HCT116 (cell line): ENCODE results near the gene LSS. TPM values are rescaled to one million over a fixed set of nuclear protein-coding genes. Genes with fewer than 3 reads are reported as not detected.

ENCODE experiments used
- ATAC-seq: fragments of 200-7000 bp; cut with Tn5 transposase; 2 replicates; pipeline ENCODE4 v1.9.1; 2020; ENCODE audit warnings: mild to moderate bottlenecking, moderate library complexity
- BruUV-seq: library from RNA; stranded (reverse); fragments of 400-500 nt; replicated peaks from 2 replicates; lab custom pipeline; 2021; lab: Mats Ljungman, UMichigan
- CTCF ChIA-PET: fragments of 300-600 bp; sonication (Branson Sonifier 250); formaldehyde crosslinking; loops from one replicate; lab custom pipeline; 2021; ENCODE audit warnings: antibody characterized with exemption; lab: Charles Lee
- POLR2A ChIA-PET: fragments of 300-600, 350-600 bp; sonication (Branson Sonifier 250); formaldehyde crosslinking; loops from one replicate; lab custom pipeline; 2021; ENCODE audit warnings: antibody characterized with exemption; lab: Charles Lee
- RAD21 ChIA-PET, 2 experiments: fragments of 300-600 bp; sonication (Branson Sonifier 250); formaldehyde crosslinking; loops; one replicate each; lab custom pipeline; 2023; ENCODE audit warnings: low total read pairs in 2 of 2; ENCODE audit not compliant: uncharacterized antibody in 2 of 2, unreplicated experiment in 2 of 2, low non-redundant PET in 1 of 2; lab: Charles Lee
- DNase-seq: peaks from one replicate; pipeline ENCODE4 v3.0.0-alpha.2; 2010; ENCODE audit warnings: low read depth, low spot score
- H2AFZ ChIP-seq: fragments of 200-600 bp; shearing (Covaris generic), sonication (generic); 2 replicates; pipeline ENCODE4 v1.6.1; 2017; ENCODE audit warnings: low read depth, mixed run types, mixed read lengths, antibody characterized with exemption, low read length; ENCODE audit not compliant: poor library complexity, severe bottlenecking
- H3K27ac ChIP-seq: 2 replicates; pipeline ENCODE4 v1.5.1; 2012; ENCODE audit warnings: low read depth, low read length
- H3K27me3 ChIP-seq: fragments of 200-600 bp; sonication (generic); 2 replicates; pipeline ENCODE4 v1.6.1; 2016; ENCODE audit warnings: mixed run types, low read length, mixed read lengths; ENCODE audit not compliant: insufficient read depth
- H3K36me3 ChIP-seq, 2 experiments: fragments of 200-500 bp in 1 of 2; fragments of 200-600 bp in 1 of 2; sonication (Bioruptor generic) in 1 of 2; sonication (generic) in 1 of 2; 2 replicates each; pipeline versions ENCODE4 v1.5.1 to v1.6.1; 2014 to 2016; ENCODE audit warnings: low read length in 2 of 2, inconsistent platforms in 1 of 2, mixed read lengths in 1 of 2, mixed run types in 1 of 2; ENCODE audit not compliant: insufficient read depth in 2 of 2, control insufficient read depth in 1 of 2
- H3K4me1 ChIP-seq, 2 experiments: fragments of 200-600 bp in 1 of 2; sonication (generic) in 1 of 2; 2 replicates each; pipeline versions ENCODE4 v1.5.1 to v1.6.1; 2012 to 2017; ENCODE audit warnings: low read length in 2 of 2, inconsistent platforms in 1 of 2, mild to moderate bottlenecking in 1 of 2, mixed read lengths in 1 of 2, mixed run types in 1 of 2, moderate library complexity in 1 of 2; ENCODE audit not compliant: insufficient read depth in 2 of 2, control insufficient read depth in 1 of 2
- H3K4me2 ChIP-seq: fragments of 200-600 bp; sonication (generic); 2 replicates; pipeline ENCODE4 v1.6.1; 2017; ENCODE audit warnings: mixed run types, low read length, mixed read lengths
- H3K4me3 ChIP-seq, 2 experiments: fragments of 200-600 bp in 1 of 2; sonication (generic) in 1 of 2; replicated peaks in 1 of 2; 2 replicates each; pipeline ENCODE4 v1.5.1; 2011 to 2016; ENCODE audit warnings: low read length in 2 of 2, control low read depth in 1 of 2, low read depth in 1 of 2, mild to moderate bottlenecking in 1 of 2, mixed read lengths in 1 of 2, mixed run types in 1 of 2
- H3K79me2 ChIP-seq: fragments of 200-600 bp; sonication (generic); 2 replicates; pipeline ENCODE4 v1.6.1; 2017; ENCODE audit warnings: mild to moderate bottlenecking, mixed run types, low read length, moderate library complexity, mixed read lengths; ENCODE audit not compliant: insufficient read depth
- H3K9ac ChIP-seq: fragments of 200-600 bp; sonication (generic); 2 replicates; pipeline ENCODE4 v1.6.1; 2016; ENCODE audit warnings: low read length, mixed read lengths
- H3K9me2 ChIP-seq: fragments of 200-600 bp; sonication (generic), shearing (Covaris generic); 2 replicates; pipeline ENCODE4 v1.6.1; 2017; ENCODE audit warnings: mixed run types, mild to moderate bottlenecking, moderate library complexity; ENCODE audit not compliant: insufficient read depth
- H3K9me3 ChIP-seq, 2 experiments: fragments of 200-500 bp in 1 of 2; fragments of 200-600 bp in 1 of 2; sonication (Bioruptor generic) in 1 of 2; sonication (generic) in 1 of 2; 2 replicates each; pipeline ENCODE4 v1.6.1; 2014 to 2017; ENCODE audit warnings: low read length in 2 of 2, mixed read lengths in 2 of 2, inconsistent platforms in 1 of 2, low read depth in 1 of 2, mild to moderate bottlenecking in 1 of 2, mixed run types in 1 of 2, moderate library complexity in 1 of 2; ENCODE audit not compliant: control insufficient read depth in 1 of 2, insufficient read depth in 1 of 2
- H4K20me1 ChIP-seq: fragments of 200-600 bp; sonication (generic), shearing (Covaris generic); 2 replicates; pipeline ENCODE4 v1.6.1; 2017; ENCODE audit warnings: mixed run types, mild to moderate bottlenecking, moderate library complexity; ENCODE audit not compliant: insufficient read depth
- CEBPB ChIP-seq: IDR thresholded peaks from 2 replicates; pipeline ENCODE4 v1.6.1; 2012; ENCODE audit warnings: low read depth
- EZH2phosphoT487 ChIP-seq: fragments of 200-600 bp; IDR thresholded peaks from 2 replicates; pipeline ENCODE4 v1.6.1; 2018; ENCODE audit warnings: antibody characterized with exemption, borderline replicate concordance
- POLR2A ChIP-seq: IDR thresholded peaks from 2 replicates; pipeline ENCODE4 v1.7.0; 2011; ENCODE audit warnings: borderline replicate concordance; ENCODE audit not compliant: insufficient read depth, insufficient read length; ENCODE audit errors: extremely low read depth
- POLR2AphosphoS5 ChIP-seq: IDR thresholded peaks from 2 replicates; pipeline ENCODE4 v1.6.1; 2011; ENCODE audit warnings: mild to moderate bottlenecking, low read depth, low read length, moderate library complexity
- SIN3A ChIP-seq: IDR thresholded peaks from 2 replicates; pipeline ENCODE4 v1.6.1; 2012; ENCODE audit warnings: low read depth
- SP1 ChIP-seq: IDR thresholded peaks from 2 replicates; pipeline ENCODE4 v1.6.1; 2012; ENCODE audit warnings: low read depth
- SRF ChIP-seq: IDR thresholded peaks from 2 replicates; pipeline ENCODE4 v1.6.1; 2012; ENCODE audit warnings: low read depth
- ZFX ChIP-seq: fragments of 450-650 bp; IDR thresholded peaks from 2 replicates; pipeline ENCODE4 v1.6.1; 2017
- intact Hi-C: fragments of 100-400 bp; cut with micrococcal nuclease; formaldehyde crosslinking; loops from 2 replicates; pipeline ENCODE4 v1.10.0; 2022
- total RNA-seq: library from RNA; stranded (reverse); gene quantifications from one replicate; pipeline ENCODE4 v1.2.1, GENCODE V29; 2021; ENCODE audit not compliant: unreplicated experiment
- TF ChIP-seq, protein P1 (sequence below): IDR thresholded peaks from 2 replicates; pipeline ENCODE4 v1.6.1; 2012; ENCODE audit warnings: low read depth
- TF ChIP-seq, protein P2 (sequence below), 3 experiments: fragments of 200-600 bp in 1 of 3; sonication (generic) in 1 of 3; IDR thresholded peaks in 2 of 3; conservative IDR thresholded peaks in 1 of 3; 2 replicates each; pipeline ENCODE4 v1.5.1; 2012 to 2017; ENCODE audit warnings: low read depth in 2 of 3, low read length in 2 of 3, antibody characterized with exemption in 1 of 3, borderline replicate concordance in 1 of 3, control low read depth in 1 of 3, mild to moderate bottlenecking in 1 of 3, mixed read lengths in 1 of 3, mixed run types in 1 of 3, moderate library complexity in 1 of 3; ENCODE audit not compliant: insufficient read depth in 1 of 3
- TF ChIP-seq, protein P3 (sequence below): IDR thresholded peaks from 2 replicates; pipeline ENCODE4 v1.6.1; 2011; ENCODE audit warnings: mild to moderate bottlenecking, low read length, moderate library complexity; ENCODE audit not compliant: insufficient replicate concordance; ENCODE audit errors: extremely low read depth
- TF ChIP-seq, protein P4 (sequence below): IDR thresholded peaks from 2 replicates; pipeline ENCODE4 v1.6.1; 2012

Gene LSS
- total RNA-seq, 1 experiment from 2014 or later = 44.7 TPM

DNA sequence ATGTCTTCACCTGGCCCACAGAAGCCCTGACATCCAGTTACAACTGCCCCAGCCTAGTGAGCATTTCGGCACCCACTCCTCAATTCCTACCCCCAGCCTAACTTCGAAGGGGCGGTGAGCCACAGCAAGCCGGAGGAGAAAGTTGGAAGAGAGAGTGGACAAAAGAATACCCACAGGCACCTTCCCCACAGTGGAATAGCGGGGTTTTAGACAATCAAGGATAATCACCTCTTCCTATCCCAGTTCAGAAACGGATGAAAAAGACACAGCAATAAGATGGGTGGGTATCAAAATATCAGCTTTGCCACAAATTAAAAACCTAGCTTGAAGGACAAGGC, 1.3 kb upstream of the LSS start:
- DNase-seq (no peak), ATAC-seq (no peak)
- H3K79me2 ChIP-seq = no peaks in the 10 kb centered on the region
- peaks cover 10 to 16% of the 10 kb centered on the region in 2 experiments; a peak in 3 of 4 replicates for H3K36me3 ChIP-seq
- no peaks in the 10 kb centered on the region for H3K27me3 ChIP-seq
- H4K20me1 ChIP-seq = no peaks in the 10 kb centered on the region
- peak overlapping the region; percentile 87 for H3K4me2 ChIP-seq
- no peak for TF ChIP-seq SRF
- no peak for TF ChIP-seq ZFX
- no peak for TF ChIP-seq POLR2AphosphoS5
- no peak for TF ChIP-seq SP1
- TF ChIP-seq SIN3A = no peak
- TF ChIP-seq EZH2phosphoT487 = no peak
- no peak for TF ChIP-seq POLR2A
- TF ChIP-seq, protein P1, sequence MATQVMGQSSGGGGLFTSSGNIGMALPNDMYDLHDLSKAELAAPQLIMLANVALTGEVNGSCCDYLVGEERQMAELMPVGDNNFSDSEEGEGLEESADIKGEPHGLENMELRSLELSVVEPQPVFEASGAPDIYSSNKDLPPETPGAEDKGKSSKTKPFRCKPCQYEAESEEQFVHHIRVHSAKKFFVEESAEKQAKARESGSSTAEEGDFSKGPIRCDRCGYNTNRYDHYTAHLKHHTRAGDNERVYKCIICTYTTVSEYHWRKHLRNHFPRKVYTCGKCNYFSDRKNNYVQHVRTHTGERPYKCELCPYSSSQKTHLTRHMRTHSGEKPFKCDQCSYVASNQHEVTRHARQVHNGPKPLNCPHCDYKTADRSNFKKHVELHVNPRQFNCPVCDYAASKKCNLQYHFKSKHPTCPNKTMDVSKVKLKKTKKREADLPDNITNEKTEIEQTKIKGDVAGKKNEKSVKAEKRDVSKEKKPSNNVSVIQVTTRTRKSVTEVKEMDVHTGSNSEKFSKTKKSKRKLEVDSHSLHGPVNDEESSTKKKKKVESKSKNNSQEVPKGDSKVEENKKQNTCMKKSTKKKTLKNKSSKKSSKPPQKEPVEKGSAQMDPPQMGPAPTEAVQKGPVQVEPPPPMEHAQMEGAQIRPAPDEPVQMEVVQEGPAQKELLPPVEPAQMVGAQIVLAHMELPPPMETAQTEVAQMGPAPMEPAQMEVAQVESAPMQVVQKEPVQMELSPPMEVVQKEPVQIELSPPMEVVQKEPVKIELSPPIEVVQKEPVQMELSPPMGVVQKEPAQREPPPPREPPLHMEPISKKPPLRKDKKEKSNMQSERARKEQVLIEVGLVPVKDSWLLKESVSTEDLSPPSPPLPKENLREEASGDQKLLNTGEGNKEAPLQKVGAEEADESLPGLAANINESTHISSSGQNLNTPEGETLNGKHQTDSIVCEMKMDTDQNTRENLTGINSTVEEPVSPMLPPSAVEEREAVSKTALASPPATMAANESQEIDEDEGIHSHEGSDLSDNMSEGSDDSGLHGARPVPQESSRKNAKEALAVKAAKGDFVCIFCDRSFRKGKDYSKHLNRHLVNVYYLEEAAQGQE = no peak
- TF ChIP-seq, protein P2, sequence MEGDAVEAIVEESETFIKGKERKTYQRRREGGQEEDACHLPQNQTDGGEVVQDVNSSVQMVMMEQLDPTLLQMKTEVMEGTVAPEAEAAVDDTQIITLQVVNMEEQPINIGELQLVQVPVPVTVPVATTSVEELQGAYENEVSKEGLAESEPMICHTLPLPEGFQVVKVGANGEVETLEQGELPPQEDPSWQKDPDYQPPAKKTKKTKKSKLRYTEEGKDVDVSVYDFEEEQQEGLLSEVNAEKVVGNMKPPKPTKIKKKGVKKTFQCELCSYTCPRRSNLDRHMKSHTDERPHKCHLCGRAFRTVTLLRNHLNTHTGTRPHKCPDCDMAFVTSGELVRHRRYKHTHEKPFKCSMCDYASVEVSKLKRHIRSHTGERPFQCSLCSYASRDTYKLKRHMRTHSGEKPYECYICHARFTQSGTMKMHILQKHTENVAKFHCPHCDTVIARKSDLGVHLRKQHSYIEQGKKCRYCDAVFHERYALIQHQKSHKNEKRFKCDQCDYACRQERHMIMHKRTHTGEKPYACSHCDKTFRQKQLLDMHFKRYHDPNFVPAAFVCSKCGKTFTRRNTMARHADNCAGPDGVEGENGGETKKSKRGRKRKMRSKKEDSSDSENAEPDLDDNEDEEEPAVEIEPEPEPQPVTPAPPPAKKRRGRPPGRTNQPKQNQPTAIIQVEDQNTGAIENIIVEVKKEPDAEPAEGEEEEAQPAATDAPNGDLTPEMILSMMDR (IDR thresholded peaks at IDR 0.05 in 2 of 3, conservative IDR thresholded peaks at IDR 0.05 in 1 of 3; ENCODE audit: borderline replicate concordance in 1 of 3, insufficient read depth in 1 of 3, low read depth in 2 of 3, low read length in 2 of 3) = no peak
- TF ChIP-seq, protein P3, sequence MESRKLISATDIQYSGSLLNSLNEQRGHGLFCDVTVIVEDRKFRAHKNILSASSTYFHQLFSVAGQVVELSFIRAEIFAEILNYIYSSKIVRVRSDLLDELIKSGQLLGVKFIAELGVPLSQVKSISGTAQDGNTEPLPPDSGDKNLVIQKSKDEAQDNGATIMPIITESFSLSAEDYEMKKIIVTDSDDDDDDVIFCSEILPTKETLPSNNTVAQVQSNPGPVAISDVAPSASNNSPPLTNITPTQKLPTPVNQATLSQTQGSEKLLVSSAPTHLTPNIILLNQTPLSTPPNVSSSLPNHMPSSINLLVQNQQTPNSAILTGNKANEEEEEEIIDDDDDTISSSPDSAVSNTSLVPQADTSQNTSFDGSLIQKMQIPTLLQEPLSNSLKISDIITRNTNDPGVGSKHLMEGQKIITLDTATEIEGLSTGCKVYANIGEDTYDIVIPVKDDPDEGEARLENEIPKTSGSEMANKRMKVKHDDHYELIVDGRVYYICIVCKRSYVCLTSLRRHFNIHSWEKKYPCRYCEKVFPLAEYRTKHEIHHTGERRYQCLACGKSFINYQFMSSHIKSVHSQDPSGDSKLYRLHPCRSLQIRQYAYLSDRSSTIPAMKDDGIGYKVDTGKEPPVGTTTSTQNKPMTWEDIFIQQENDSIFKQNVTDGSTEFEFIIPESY = no peak
- TF ChIP-seq, protein P4, sequence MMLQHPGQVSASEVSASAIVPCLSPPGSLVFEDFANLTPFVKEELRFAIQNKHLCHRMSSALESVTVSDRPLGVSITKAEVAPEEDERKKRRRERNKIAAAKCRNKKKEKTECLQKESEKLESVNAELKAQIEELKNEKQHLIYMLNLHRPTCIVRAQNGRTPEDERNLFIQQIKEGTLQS = no peak
- no peak for TF ChIP-seq CEBPB
- ChIA-PET CTCF (no interaction called here), RAD21 (no interaction called here), POLR2A (no interaction called here)
- H3K9ac ChIP-seq = peak overlapping the region; percentile 71
- no peaks in the 10 kb centered on the region; a peak in 1 of 4 replicates for H3K9me3 ChIP-seq
- peak overlapping the region; percentile 58 for H3K27ac ChIP-seq
- intact Hi-C loops = loop anchor here (2.0 to 5.0 kb wide), 2 partner anchors 88 to 95 kb away; partner anchors contain the start of gene PCNT
- peaks cover 15 to 29% of the 10 kb centered on the region in 2 experiments for H3K4me1 ChIP-seq
- no peaks in the 10 kb centered on the region for H3K9me2 ChIP-seq
- H2AFZ ChIP-seq = no peak overlapping the region
- BruUV-seq = no TSS peak
- H3K4me3 ChIP-seq = peak overlapping the region; percentile 47 to 58
